K562 (cell line): Measurements from ENCODE around the gene CRKL. TPM values are rescaled to one million over a fixed set of nuclear protein-coding genes. Genes with fewer than 3 reads are reported as not detected.

Experiments used
- CBX2 ChIP-seq: fragments of 200-600 bp; sonication (generic); IDR thresholded peaks from one replicate; pipeline ENCODE4 v1.6.1; 2012; ENCODE audit warnings: mild to moderate bottlenecking, low read length, inconsistent platforms; ENCODE audit not compliant: insufficient read depth, poor library complexity, severe bottlenecking
- KHSRP ChIP-seq: fragments of 450-650 bp; IDR thresholded peaks from 2 replicates; pipeline ENCODE4 v1.6.1; 2017
- SP2 ChIP-seq: IDR thresholded peaks from 2 replicates; pipeline ENCODE4 v1.6.1; 2011; ENCODE audit warnings: mild to moderate bottlenecking, low read depth, low read length, moderate library complexity; ENCODE audit not compliant: poor library complexity, severe bottlenecking; ENCODE audit errors: extremely low read depth
- TCF7L2 ChIP-seq: fragments of 150-350 bp; IDR thresholded peaks from 2 replicates; pipeline ENCODE4 v1.6.1; 2016; ENCODE audit warnings: low read depth, mild to moderate bottlenecking, low read length, moderate library complexity
- USF1 ChIP-seq: sonication (generic); formaldehyde crosslinking; IDR thresholded peaks from 2 replicates; pipeline ENCODE4 v1.9.0; 2022; ENCODE audit warnings: mild to moderate bottlenecking, missing genetic modification reagents
- ZNF41 ChIP-seq: fragments of 250-450 bp; sonication (Bioruptor Pico); conservative IDR thresholded peaks from 2 replicates; pipeline ENCODE4 v1.4.0; 2020; ENCODE audit warnings: mild to moderate bottlenecking
- polyA plus RNA-seq, 8 experiments: library from polyadenylated mRNA; depleted of rRNA in 4 of 8; stranded (reverse) in 5 of 8; unstranded in 3 of 8; fragments of >200 nt; fragmentation: Nextera tagmentation in 2 of 8; fragmentation: Illumina TruSeq in 1 of 8; extraction: Ambion mirVana in 2 of 8; extraction: Trizol in 1 of 8; gene quantifications; 2 replicates each; pipeline versions ENCODE4 v1.2.1 to v1.2.3, GENCODE V29; 2011 to 2014; ENCODE audit warnings: inconsistent platforms in 1 of 8, missing spikeins in 1 of 8
- total RNA-seq, 7 experiments: library from RNA; depleted of rRNA in 6 of 7; stranded (reverse); fragments of >200 nt in 6 of 7; fragmentation: Illumina TruSeq in 2 of 7; extraction: Trizol in 2 of 7; gene quantifications; 2 replicates each; pipeline versions ENCODE4 v1.2.1 to v1.2.3, GENCODE V29; 2011 to 2021; ENCODE audit warnings: low replicate concordance in 1 of 7
- TF ChIP-seq, protein P1 (sequence below): fragments of 200-600 bp; sonication (generic); IDR thresholded peaks from one replicate; pipeline ENCODE4 v1.6.1; 2012; ENCODE audit warnings: mild to moderate bottlenecking, low read depth, low read length, inconsistent platforms
- TF ChIP-seq, protein P2 (sequence below): fragments of 200-400 bp; formaldehyde crosslinking; IDR thresholded peaks from 2 replicates; pipeline ENCODE4 v1.6.1; 2017; ENCODE audit warnings: mild to moderate bottlenecking, low read depth, low read length, moderate library complexity
- TF ChIP-seq, protein P3 (sequence below): fragments of 250-450 bp; sonication (Bioruptor Pico); IDR thresholded peaks from 2 replicates; pipeline ENCODE4 v1.4.0; 2020; ENCODE audit warnings: mild to moderate bottlenecking, moderate library complexity
- TF ChIP-seq, protein P4 (sequence below): sonication (generic); formaldehyde crosslinking; IDR thresholded peaks from 2 replicates; pipeline ENCODE4 v1.8.1; 2022; ENCODE audit warnings: missing genetic modification reagents

CRKL gene
- total and polyA plus RNA-seq, 9 of the 15 experiments (the other 6 are each of a cell fraction or from before 2014, with no cell fraction given): 100 to 263 (median 124) TPM

DNA sequence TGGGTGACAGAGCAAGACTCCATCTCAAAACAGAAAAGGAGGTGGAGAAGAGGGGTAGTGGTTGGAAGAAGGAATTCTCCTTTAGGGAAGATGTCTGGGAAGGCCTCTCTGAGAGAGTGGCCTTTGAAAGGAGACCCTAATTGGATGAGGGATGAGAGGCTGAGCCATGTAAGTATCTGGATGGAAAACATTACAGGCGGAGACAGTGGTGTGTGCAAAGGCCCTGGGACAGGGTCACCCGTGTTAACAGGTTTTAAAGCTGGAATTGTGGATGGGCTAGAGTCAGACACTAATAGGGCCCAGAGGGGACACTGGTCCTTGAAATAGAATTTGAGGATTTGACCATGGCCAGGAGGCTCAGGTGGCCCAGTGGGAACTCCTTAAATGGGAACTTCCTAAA lies 48.0 kb upstream of the CRKL start (continued):
- TF ChIP-seq, protein P1, sequence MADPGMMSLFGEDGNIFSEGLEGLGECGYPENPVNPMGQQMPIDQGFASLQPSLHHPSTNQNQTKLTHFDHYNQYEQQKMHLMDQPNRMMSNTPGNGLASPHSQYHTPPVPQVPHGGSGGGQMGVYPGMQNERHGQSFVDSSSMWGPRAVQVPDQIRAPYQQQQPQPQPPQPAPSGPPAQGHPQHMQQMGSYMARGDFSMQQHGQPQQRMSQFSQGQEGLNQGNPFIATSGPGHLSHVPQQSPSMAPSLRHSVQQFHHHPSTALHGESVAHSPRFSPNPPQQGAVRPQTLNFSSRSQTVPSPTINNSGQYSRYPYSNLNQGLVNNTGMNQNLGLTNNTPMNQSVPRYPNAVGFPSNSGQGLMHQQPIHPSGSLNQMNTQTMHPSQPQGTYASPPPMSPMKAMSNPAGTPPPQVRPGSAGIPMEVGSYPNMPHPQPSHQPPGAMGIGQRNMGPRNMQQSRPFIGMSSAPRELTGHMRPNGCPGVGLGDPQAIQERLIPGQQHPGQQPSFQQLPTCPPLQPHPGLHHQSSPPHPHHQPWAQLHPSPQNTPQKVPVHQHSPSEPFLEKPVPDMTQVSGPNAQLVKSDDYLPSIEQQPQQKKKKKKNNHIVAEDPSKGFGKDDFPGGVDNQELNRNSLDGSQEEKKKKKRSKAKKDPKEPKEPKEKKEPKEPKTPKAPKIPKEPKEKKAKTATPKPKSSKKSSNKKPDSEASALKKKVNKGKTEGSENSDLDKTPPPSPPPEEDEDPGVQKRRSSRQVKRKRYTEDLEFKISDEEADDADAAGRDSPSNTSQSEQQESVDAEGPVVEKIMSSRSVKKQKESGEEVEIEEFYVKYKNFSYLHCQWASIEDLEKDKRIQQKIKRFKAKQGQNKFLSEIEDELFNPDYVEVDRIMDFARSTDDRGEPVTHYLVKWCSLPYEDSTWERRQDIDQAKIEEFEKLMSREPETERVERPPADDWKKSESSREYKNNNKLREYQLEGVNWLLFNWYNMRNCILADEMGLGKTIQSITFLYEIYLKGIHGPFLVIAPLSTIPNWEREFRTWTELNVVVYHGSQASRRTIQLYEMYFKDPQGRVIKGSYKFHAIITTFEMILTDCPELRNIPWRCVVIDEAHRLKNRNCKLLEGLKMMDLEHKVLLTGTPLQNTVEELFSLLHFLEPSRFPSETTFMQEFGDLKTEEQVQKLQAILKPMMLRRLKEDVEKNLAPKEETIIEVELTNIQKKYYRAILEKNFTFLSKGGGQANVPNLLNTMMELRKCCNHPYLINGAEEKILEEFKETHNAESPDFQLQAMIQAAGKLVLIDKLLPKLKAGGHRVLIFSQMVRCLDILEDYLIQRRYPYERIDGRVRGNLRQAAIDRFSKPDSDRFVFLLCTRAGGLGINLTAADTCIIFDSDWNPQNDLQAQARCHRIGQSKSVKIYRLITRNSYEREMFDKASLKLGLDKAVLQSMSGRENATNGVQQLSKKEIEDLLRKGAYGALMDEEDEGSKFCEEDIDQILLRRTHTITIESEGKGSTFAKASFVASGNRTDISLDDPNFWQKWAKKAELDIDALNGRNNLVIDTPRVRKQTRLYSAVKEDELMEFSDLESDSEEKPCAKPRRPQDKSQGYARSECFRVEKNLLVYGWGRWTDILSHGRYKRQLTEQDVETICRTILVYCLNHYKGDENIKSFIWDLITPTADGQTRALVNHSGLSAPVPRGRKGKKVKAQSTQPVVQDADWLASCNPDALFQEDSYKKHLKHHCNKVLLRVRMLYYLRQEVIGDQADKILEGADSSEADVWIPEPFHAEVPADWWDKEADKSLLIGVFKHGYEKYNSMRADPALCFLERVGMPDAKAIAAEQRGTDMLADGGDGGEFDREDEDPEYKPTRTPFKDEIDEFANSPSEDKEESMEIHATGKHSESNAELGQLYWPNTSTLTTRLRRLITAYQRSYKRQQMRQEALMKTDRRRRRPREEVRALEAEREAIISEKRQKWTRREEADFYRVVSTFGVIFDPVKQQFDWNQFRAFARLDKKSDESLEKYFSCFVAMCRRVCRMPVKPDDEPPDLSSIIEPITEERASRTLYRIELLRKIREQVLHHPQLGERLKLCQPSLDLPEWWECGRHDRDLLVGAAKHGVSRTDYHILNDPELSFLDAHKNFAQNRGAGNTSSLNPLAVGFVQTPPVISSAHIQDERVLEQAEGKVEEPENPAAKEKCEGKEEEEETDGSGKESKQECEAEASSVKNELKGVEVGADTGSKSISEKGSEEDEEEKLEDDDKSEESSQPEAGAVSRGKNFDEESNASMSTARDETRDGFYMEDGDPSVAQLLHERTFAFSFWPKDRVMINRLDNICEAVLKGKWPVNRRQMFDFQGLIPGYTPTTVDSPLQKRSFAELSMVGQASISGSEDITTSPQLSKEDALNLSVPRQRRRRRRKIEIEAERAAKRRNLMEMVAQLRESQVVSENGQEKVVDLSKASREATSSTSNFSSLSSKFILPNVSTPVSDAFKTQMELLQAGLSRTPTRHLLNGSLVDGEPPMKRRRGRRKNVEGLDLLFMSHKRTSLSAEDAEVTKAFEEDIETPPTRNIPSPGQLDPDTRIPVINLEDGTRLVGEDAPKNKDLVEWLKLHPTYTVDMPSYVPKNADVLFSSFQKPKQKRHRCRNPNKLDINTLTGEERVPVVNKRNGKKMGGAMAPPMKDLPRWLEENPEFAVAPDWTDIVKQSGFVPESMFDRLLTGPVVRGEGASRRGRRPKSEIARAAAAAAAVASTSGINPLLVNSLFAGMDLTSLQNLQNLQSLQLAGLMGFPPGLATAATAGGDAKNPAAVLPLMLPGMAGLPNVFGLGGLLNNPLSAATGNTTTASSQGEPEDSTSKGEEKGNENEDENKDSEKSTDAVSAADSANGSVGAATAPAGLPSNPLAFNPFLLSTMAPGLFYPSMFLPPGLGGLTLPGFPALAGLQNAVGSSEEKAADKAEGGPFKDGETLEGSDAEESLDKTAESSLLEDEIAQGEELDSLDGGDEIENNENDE: no peak
- TF ChIP-seq KHSRP (no peak), CBX2 (no peak), USF1 (no peak), ZNF41 (CRISPR knock-in tag) (0 out of 2 replicates have a peak, but pooled peaks have one; percentile 21), SP2 (no peak), TCF7L2 (no peak)
- TF ChIP-seq, protein P2, sequence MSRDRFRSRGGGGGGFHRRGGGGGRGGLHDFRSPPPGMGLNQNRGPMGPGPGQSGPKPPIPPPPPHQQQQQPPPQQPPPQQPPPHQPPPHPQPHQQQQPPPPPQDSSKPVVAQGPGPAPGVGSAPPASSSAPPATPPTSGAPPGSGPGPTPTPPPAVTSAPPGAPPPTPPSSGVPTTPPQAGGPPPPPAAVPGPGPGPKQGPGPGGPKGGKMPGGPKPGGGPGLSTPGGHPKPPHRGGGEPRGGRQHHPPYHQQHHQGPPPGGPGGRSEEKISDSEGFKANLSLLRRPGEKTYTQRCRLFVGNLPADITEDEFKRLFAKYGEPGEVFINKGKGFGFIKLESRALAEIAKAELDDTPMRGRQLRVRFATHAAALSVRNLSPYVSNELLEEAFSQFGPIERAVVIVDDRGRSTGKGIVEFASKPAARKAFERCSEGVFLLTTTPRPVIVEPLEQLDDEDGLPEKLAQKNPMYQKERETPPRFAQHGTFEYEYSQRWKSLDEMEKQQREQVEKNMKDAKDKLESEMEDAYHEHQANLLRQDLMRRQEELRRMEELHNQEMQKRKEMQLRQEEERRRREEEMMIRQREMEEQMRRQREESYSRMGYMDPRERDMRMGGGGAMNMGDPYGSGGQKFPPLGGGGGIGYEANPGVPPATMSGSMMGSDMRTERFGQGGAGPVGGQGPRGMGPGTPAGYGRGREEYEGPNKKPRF: no peak
- TF ChIP-seq, protein P3, sequence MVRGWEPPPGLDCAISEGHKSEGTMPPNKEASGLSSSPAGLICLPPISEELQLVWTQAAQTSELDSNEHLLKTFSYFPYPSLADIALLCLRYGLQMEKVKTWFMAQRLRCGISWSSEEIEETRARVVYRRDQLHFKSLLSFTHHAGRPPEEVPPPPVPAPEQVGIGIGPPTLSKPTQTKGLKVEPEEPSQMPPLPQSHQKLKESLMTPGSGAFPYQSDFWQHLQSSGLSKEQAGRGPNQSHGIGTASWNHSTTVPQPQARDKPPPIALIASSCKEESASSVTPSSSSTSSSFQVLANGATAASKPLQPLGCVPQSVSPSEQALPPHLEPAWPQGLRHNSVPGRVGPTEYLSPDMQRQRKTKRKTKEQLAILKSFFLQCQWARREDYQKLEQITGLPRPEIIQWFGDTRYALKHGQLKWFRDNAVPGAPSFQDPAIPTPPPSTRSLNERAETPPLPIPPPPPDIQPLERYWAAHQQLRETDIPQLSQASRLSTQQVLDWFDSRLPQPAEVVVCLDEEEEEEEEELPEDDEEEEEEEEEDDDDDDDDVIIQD: no peak
- TF ChIP-seq, protein P4, sequence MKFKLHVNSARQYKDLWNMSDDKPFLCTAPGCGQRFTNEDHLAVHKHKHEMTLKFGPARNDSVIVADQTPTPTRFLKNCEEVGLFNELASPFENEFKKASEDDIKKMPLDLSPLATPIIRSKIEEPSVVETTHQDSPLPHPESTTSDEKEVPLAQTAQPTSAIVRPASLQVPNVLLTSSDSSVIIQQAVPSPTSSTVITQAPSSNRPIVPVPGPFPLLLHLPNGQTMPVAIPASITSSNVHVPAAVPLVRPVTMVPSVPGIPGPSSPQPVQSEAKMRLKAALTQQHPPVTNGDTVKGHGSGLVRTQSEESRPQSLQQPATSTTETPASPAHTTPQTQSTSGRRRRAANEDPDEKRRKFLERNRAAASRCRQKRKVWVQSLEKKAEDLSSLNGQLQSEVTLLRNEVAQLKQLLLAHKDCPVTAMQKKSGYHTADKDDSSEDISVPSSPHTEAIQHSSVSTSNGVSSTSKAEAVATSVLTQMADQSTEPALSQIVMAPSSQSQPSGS: no peak
